PC-9 (cell line): ENCODE data around the gene FAM222B.

ENCODE experiments used
- CTCF ChIP-seq: fragments of 200-600 bp; sonication (generic); conservative IDR thresholded peaks from 2 replicates; pipeline ENCODE4 v1.6.1; 2017; ENCODE audit warnings: mixed run types, antibody characterized with exemption, mild to moderate bottlenecking, moderate library complexity
- EZH2 ChIP-seq: fragments of 200-600 bp; sonication (generic); IDR thresholded peaks from 2 replicates; pipeline ENCODE4 v1.8.0; 2017; ENCODE audit warnings: antibody characterized with exemption, low read depth

GRCh38 chr17:28839221-28839620 is 3.4 kb downstream of the FAM222B start:
- TF ChIP-seq CTCF (no peak), EZH2 (no peak)
